GM10266 (cell line): ENCODE measurements around the gene KISS1.
A peak's percentile ranks its signal among the peaks of the same experiment; 100 is the strongest.

Source experiments
- DNase-seq: peaks from one replicate; pipeline ENCODE4 v3.0.0; 2012; ENCODE audit errors: extremely low spot score
- CTCF ChIP-seq: IDR thresholded peaks from 2 replicates; pipeline ENCODE4 v1.5.1; 2012; ENCODE audit warnings: mild to moderate bottlenecking, low read depth; ENCODE audit not compliant: control insufficient read depth, insufficient read depth; ENCODE audit errors: missing control alignments

Gene KISS1

GRCh38 chr1:204190212-204191211, 5.8 kb downstream of the KISS1 start:
- DNase-seq: no peak
- TF ChIP-seq CTCF: no peak

- no peak for TF ChIP-seq CTCF
- peak; percentile 51 for DNase-seq
Measured at GRCh38 chr1:204188959-204189639, 7.2 kb downstream of the KISS1 start.

GRCh38 chr1:204186597-204186996, 9.7 kb downstream of the KISS1 start:
- DNase-seq: no peak
- TF ChIP-seq CTCF: no peak

GRCh38 chr1:204181116-204181515, 15.2 kb downstream of the KISS1 start:
- no peak for TF ChIP-seq CTCF
- DNase-seq: no peak

- DNase-seq: no peak
- TF ChIP-seq CTCF: no peak
Measured at GRCh38 chr1:204180133-204180532, 16.2 kb downstream of the KISS1 start.

- no peak for TF ChIP-seq CTCF
- DNase-seq: no peak
Measured at GRCh38 chr1:204178487-204179281, 17.6 kb downstream of the KISS1 start.
